Measurements from ENCODE around the gene INO80B.

- TF ChIP-seq CTCF (conservative IDR thresholded peaks at IDR 0.05 in 1 of 2, IDR thresholded peaks at IDR 0.05 in 1 of 2; ENCODE audit: low read depth in 1 of 2, low read length in 2 of 2) (no peak), EZH2 (IDR thresholded peaks at IDR 0.05; ENCODE audit: low read length, missing control alignments) (no peak)
Observed at GRCh38 chr2:74503506-74504475, 48.9 kb downstream of the INO80B start.

Data from fibroblast of lung (primary cell).